ENCODE data around the gene NHLRC3. TPM values are rescaled to one million over a fixed set of nuclear protein-coding genes. Genes with fewer than 3 reads are reported as not detected.

Gene NHLRC3
- total and polyA plus RNA-seq, 2 experiments from 2014 or later: 13.1 to 16.6 TPM

DNA sequence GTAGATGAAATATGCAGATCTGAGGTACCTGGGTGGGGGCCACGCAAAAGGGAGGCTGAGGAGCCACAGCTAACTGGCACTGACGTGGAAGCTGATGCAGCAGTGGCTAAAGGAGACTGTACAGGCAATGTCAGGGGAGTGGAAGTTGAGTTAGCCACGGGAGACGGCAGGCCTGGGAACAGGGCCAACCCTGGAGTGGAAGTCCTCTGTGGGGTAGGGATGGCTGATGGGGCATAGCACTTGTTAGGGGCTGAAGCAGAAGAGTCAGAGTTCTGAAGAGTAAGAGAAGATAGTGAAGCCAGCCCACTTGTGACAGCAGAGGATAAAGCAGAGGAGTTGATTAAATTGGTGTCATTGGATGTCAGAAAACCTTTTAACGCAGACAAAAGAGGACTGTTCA is 24.8 kb upstream of the NHLRC3 start:
- Histone ChIP-seq H3K27ac (no peak overlapping the region), H3K4me3 (no peak overlapping the region), H3K27me3 (no peaks in the 10 kb centered on the region), H3K9me3 (ENCODE audit: low read depth) (no peaks in the 10 kb centered on the region), H3K36me3 (peaks cover 60% of the 10 kb centered on the region), H3K4me1 (ENCODE audit: low read depth) (no peaks in the 10 kb centered on the region)
- TF ChIP-seq, protein P1, sequence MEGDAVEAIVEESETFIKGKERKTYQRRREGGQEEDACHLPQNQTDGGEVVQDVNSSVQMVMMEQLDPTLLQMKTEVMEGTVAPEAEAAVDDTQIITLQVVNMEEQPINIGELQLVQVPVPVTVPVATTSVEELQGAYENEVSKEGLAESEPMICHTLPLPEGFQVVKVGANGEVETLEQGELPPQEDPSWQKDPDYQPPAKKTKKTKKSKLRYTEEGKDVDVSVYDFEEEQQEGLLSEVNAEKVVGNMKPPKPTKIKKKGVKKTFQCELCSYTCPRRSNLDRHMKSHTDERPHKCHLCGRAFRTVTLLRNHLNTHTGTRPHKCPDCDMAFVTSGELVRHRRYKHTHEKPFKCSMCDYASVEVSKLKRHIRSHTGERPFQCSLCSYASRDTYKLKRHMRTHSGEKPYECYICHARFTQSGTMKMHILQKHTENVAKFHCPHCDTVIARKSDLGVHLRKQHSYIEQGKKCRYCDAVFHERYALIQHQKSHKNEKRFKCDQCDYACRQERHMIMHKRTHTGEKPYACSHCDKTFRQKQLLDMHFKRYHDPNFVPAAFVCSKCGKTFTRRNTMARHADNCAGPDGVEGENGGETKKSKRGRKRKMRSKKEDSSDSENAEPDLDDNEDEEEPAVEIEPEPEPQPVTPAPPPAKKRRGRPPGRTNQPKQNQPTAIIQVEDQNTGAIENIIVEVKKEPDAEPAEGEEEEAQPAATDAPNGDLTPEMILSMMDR (IDR thresholded peaks at IDR 0.05; ENCODE audit: low read depth, low read length): no peak
- no peak for DNase-seq (ENCODE audit: low read depth in 1 of 2, low spot score in 1 of 2)

DNA sequence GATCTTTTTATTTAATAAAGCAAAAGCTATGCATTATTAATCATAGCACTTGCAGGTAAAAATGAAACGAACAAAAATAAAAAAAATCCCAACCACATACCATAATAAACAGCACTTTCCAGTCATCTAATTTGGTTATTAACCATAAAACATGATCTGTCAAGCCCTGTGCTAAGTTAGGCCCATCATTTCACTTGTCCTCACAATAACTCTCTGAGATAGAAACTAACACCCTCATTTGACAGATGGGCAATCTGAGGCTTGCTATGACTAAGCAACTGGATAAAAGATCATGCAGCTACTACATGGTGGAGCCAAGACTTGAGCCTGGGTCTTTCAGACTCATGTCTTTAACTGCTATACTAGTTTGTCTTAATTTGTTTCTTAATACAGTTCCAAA is 22.2 kb upstream of the NHLRC3 start:
- H3K9me3 ChIP-seq (ENCODE audit: low read depth): no peaks in the 10 kb centered on the region
- TF ChIP-seq, protein P1 (IDR thresholded peaks at IDR 0.05; ENCODE audit: low read depth, low read length): no peak

DNA sequence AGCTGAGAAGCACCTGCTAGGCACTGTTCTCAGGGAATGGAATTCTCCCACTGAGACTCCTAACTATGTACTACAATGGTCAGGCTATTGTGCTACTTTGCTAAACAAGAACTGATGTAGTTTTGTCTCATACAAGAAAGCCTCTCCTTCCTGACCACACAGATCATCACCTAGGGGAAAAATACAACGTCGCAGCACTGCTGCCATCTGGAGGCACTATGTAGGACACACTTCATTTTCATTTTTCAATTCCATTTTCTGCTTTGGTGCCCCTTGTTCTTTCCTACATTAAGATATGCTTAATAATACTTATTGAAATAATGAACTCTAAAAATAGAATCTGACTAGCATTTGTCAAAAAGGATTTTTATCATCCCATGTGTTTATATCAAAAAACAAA is 21.5 kb upstream of the NHLRC3 start:
- H3K9me3 ChIP-seq (ENCODE audit: low read depth): no peaks in the 10 kb centered on the region
- no peak overlapping the region for H3K4me3 ChIP-seq
- no peak overlapping the region for H3K27ac ChIP-seq
- peaks cover 50% of the 10 kb centered on the region for H3K36me3 ChIP-seq
- TF ChIP-seq, protein P1 (IDR thresholded peaks at IDR 0.05; ENCODE audit: low read depth, low read length): peak; percentile 61
- H3K4me1 ChIP-seq (ENCODE audit: low read depth): no peaks in the 10 kb centered on the region
- DNase-seq (ENCODE audit: low read depth in 1 of 2, low spot score in 1 of 2): peak; percentile 21 to 51
- no peaks in the 10 kb centered on the region for H3K27me3 ChIP-seq

More for the DNA sequence above, 22.2 kb upstream of the NHLRC3 start:
- H3K36me3 ChIP-seq: peaks cover 52% of the 10 kb centered on the region
- H3K27ac ChIP-seq: no peak overlapping the region
- no peaks in the 10 kb centered on the region for H3K4me1 ChIP-seq (ENCODE audit: low read depth)
- H3K4me3 ChIP-seq: no peak overlapping the region
- no peaks in the 10 kb centered on the region for H3K27me3 ChIP-seq
- no peak for DNase-seq (ENCODE audit: low read depth in 1 of 2, low spot score in 1 of 2)

DNA sequence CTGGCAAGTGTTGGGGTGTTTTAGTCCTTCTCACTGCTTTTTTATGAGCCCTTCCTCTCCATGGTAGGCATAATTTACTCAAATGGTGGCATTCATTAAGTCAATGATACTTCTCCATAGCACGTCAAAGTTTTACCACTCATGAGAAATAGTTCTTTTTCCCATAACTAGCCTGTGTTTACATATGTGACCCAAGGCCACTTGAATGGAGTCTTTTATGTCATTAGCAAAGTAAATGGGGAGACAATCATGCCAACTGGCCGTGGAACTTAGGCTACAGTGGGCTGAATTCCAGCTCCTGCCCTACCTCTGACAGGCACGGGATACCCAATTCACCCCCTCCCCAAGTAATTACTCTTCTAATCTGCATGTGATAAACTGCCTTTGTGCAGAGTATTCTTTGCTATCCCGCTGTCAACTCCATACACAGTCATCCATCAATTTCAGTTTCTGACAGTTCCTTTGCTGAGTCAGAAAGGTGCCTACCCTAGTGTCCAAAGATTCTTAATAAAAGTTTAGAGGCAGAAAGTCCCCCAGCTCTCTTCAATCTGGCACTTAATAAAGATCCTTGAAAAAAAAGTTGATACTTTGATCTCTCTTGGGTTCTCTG is 17.3 kb upstream of the NHLRC3 start:
- Histone ChIP-seq H3K27ac (no peak overlapping the region), H3K4me1 (ENCODE audit: low read depth) (no peaks in the 10 kb centered on the region), H3K9me3 (ENCODE audit: low read depth) (no peaks in the 10 kb centered on the region), H3K36me3 (peaks cover 58% of the 10 kb centered on the region), H3K27me3 (no peaks in the 10 kb centered on the region), H3K4me3 (no peak overlapping the region)
- no peak for DNase-seq (ENCODE audit: low read depth in 1 of 2, low spot score in 1 of 2)
- TF ChIP-seq, protein P1 (IDR thresholded peaks at IDR 0.05; ENCODE audit: low read depth, low read length): no peak

DNA sequence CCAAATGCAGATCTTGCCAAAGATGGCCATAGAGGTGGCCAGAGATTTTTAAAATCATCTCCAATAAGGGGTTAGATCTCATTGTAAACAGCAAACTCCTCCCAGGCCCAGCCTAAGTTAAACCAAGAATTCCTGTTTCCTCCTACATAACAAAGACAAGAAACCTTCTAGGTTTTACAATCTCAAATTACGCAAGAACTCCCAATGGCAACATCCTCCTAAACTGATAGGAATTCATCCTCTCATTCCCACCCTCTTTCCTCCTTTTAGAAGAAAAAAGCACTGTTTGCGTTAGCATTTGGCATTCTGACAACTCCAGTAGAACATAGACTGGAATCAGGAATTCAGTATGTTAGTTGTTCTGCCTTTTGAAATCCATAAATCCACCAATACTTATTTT is 14.9 kb upstream of the NHLRC3 start:
- H3K36me3 ChIP-seq: peaks cover 66% of the 10 kb centered on the region
- H3K27ac ChIP-seq: no peak overlapping the region
- DNase-seq (ENCODE audit: low read depth in 1 of 2, low spot score in 1 of 2): peak in 1 of 2 donors; percentile 87
- TF ChIP-seq, protein P1 (IDR thresholded peaks at IDR 0.05; ENCODE audit: low read depth, low read length): no peak
- no peak overlapping the region for H3K4me3 ChIP-seq
- no peaks in the 10 kb centered on the region for H3K9me3 ChIP-seq (ENCODE audit: low read depth)
- no peaks in the 10 kb centered on the region for H3K27me3 ChIP-seq
- no peaks in the 10 kb centered on the region for H3K4me1 ChIP-seq (ENCODE audit: low read depth)
